Activated T-cell treated with anti-CD3 and anti-CD28 coated beads, Interleukin-2, amount 50 U/mL, for 72 hours (primary cell): ENCODE results near the gene CACNA1S. TPM values are rescaled to one million over a fixed set of nuclear protein-coding genes. Genes with fewer than 3 reads are reported as not detected.
A peak's percentile ranks its signal among the peaks of the same experiment; 100 is the strongest.

Experiments used
- ATAC-seq, 2 donors: fragments of 150-1000 bp; cut with Tn5 transposase; replicated peaks in 1 of 2; 2 replicates each; pipeline ENCODE4 v1.10.0; 2021; ENCODE audit warnings: moderate library complexity in 2 of 2, mild to moderate bottlenecking in 1 of 2
- DNase-seq, 2 donors: peaks; one replicate each; pipeline ENCODE4 v3.0.0; 2021 to 2022; ENCODE audit warnings: mixed read lengths in 1 of 2
- H3K27ac Mint-ChIP-seq: one replicate; pipeline ENCODE4 v1.8.0; 2022; ENCODE audit warnings: mild to moderate bottlenecking, moderate library complexity, mixed read lengths
- H3K27me3 Mint-ChIP-seq: one replicate; pipeline ENCODE4 v1.8.0; 2022; ENCODE audit warnings: low read depth, mixed read lengths
- H3K36me3 Mint-ChIP-seq, 2 donors: one replicate each; pipeline ENCODE4 v1.8.0; 2022; ENCODE audit warnings: mixed read lengths in 2 of 2, mild to moderate bottlenecking in 1 of 2; ENCODE audit not compliant: insufficient read depth in 2 of 2
- H3K4me1 Mint-ChIP-seq: one replicate; pipeline ENCODE4 v1.8.0; 2022; ENCODE audit warnings: low read depth, mixed read lengths
- H3K4me3 Mint-ChIP-seq, 2 donors: one replicate each; pipeline ENCODE4 v1.8.0; 2022; ENCODE audit warnings: mild to moderate bottlenecking in 2 of 2, mixed read lengths in 2 of 2, moderate library complexity in 2 of 2
- H3K9me3 Mint-ChIP-seq, 2 donors: one replicate each; pipeline ENCODE4 v1.8.0; 2022; ENCODE audit warnings: mixed read lengths in 2 of 2
- total RNA-seq, 2 donors: library from RNA; stranded (reverse); gene quantifications; one replicate each; pipeline ENCODE4 v1.2.3, GENCODE V29; 2022

Gene CACNA1S
- total RNA-seq, 2 donors from 2014 or later: not detected

- Mint-ChIP-seq H3K4me1 (peaks cover 39% of the 10 kb centered on the region), H3K27me3 (no peaks in the 10 kb centered on the region), H3K9me3 (no peaks in the 10 kb centered on the region), H3K36me3 (peaks cover 3% of the 10 kb centered on the region in 2 donors), H3K4me3 (no peak overlapping the region), H3K27ac (no peak overlapping the region)
- DNase-seq (no peak), ATAC-seq (no peak)
Observed at GRCh38 chr1:201009962-201010645, 102.1 kb downstream of the CACNA1S start.

- Mint-ChIP-seq H3K4me1 (peaks cover 29% of the 10 kb centered on the region), H3K27me3 (no peaks in the 10 kb centered on the region), H3K36me3 (peaks cover 1 to 3% of the 10 kb centered on the region in 2 donors), H3K4me3 (no peak overlapping the region), H3K9me3 (no peaks in the 10 kb centered on the region), H3K27ac (no peak overlapping the region)
- no peak for ATAC-seq
- no peak for DNase-seq
Observed at GRCh38 chr1:201008666-201009360, 103.4 kb downstream of the CACNA1S start.

- no peaks in the 10 kb centered on the region for H3K27me3 Mint-ChIP-seq
- no peak overlapping the region for H3K27ac Mint-ChIP-seq
- H3K4me3 Mint-ChIP-seq: no peak overlapping the region
- ATAC-seq: no peak
- no peak for DNase-seq
- H3K36me3 Mint-ChIP-seq: peaks cover 1 to 8% of the 10 kb centered on the region in 2 donors
- H3K9me3 Mint-ChIP-seq: no peaks in the 10 kb centered on the region
- H3K4me1 Mint-ChIP-seq: peaks cover 29% of the 10 kb centered on the region
Observed at GRCh38 chr1:201007481-201007880, 104.7 kb downstream of the CACNA1S start.

- DNase-seq: no peak
- Mint-ChIP-seq H3K9me3 (no peaks in the 10 kb centered on the region), H3K27me3 (no peaks in the 10 kb centered on the region), H3K4me3 (no peak overlapping the region), H3K4me1 (peaks cover 32% of the 10 kb centered on the region), H3K36me3 (peaks cover 1 to 10% of the 10 kb centered on the region in 2 donors), H3K27ac (no peak overlapping the region)
- ATAC-seq: no peak
Observed at GRCh38 chr1:201006450-201006849, 105.8 kb downstream of the CACNA1S start.

GRCh38 chr1:201004732-201005131 lies 107.5 kb downstream of the CACNA1S start:
- H3K4me1 Mint-ChIP-seq: peaks cover 26% of the 10 kb centered on the region
- no peak overlapping the region for H3K4me3 Mint-ChIP-seq
- H3K27me3 Mint-ChIP-seq: no peaks in the 10 kb centered on the region
- peak; percentile 25 to 43 for ATAC-seq
- H3K9me3 Mint-ChIP-seq: no peaks in the 10 kb centered on the region
- DNase-seq: peak in 1 of 2 donors; percentile 12
- H3K36me3 Mint-ChIP-seq: peaks cover 1 to 11% of the 10 kb centered on the region in 2 donors
- no peak overlapping the region for H3K27ac Mint-ChIP-seq

GRCh38 chr1:201004154-201004553 lies 108.1 kb downstream of the CACNA1S start:
- Mint-ChIP-seq H3K4me3 (no peak overlapping the region), H3K9me3 (no peaks in the 10 kb centered on the region), H3K36me3 (peaks cover 1 to 11% of the 10 kb centered on the region in 2 donors), H3K27me3 (no peaks in the 10 kb centered on the region), H3K4me1 (peaks cover 23% of the 10 kb centered on the region), H3K27ac (no peak overlapping the region)
- no peak for ATAC-seq
- DNase-seq: no peak

GRCh38 chr1:201002510-201002909 lies 109.7 kb downstream of the CACNA1S start:
- Mint-ChIP-seq H3K27ac (no peak overlapping the region), H3K36me3 (peaks cover 5 to 20% of the 10 kb centered on the region in 2 donors), H3K4me3 (no peak overlapping the region), H3K4me1 (peaks cover 23% of the 10 kb centered on the region), H3K27me3 (no peaks in the 10 kb centered on the region), H3K9me3 (no peaks in the 10 kb centered on the region)
- ATAC-seq (peak; percentile 67 to 71), DNase-seq (no peak)

- Mint-ChIP-seq H3K4me1 (peaks cover 23% of the 10 kb centered on the region), H3K9me3 (no peaks in the 10 kb centered on the region), H3K27ac (no peak overlapping the region), H3K36me3 (peaks cover 7 to 23% of the 10 kb centered on the region in 2 donors), H3K4me3 (no peak overlapping the region), H3K27me3 (no peaks in the 10 kb centered on the region)
- DNase-seq (no peak), ATAC-seq (no peak)
Observed at GRCh38 chr1:201001962-201002361, 110.3 kb downstream of the CACNA1S start.

- no peak for ATAC-seq
- DNase-seq: no peak
- no peak overlapping the region for H3K4me3 Mint-ChIP-seq
- H3K36me3 Mint-ChIP-seq: peaks cover 7 to 27% of the 10 kb centered on the region in 2 donors
- H3K9me3 Mint-ChIP-seq: no peaks in the 10 kb centered on the region
- H3K27me3 Mint-ChIP-seq: no peaks in the 10 kb centered on the region
- H3K4me1 Mint-ChIP-seq: peaks cover 23% of the 10 kb centered on the region
- no peak overlapping the region for H3K27ac Mint-ChIP-seq
Observed at GRCh38 chr1:201000391-201000790, 111.8 kb downstream of the CACNA1S start.

GRCh38 chr1:200999667-201000066 lies 112.6 kb downstream of the CACNA1S start:
- Mint-ChIP-seq H3K9me3 (no peaks in the 10 kb centered on the region), H3K4me3 (no peak overlapping the region), H3K27ac (no peak overlapping the region), H3K27me3 (no peaks in the 10 kb centered on the region), H3K36me3 (peaks cover 7 to 27% of the 10 kb centered on the region in 2 donors), H3K4me1 (peaks cover 23% of the 10 kb centered on the region)
- DNase-seq (no peak), ATAC-seq (no peak)

- no peak for DNase-seq
- H3K27ac Mint-ChIP-seq: no peak overlapping the region
- H3K4me1 Mint-ChIP-seq: peaks cover 18% of the 10 kb centered on the region
- no peaks in the 10 kb centered on the region for H3K27me3 Mint-ChIP-seq
- peaks cover 7 to 28% of the 10 kb centered on the region in 2 donors for H3K36me3 Mint-ChIP-seq
- no peak overlapping the region for H3K4me3 Mint-ChIP-seq
- ATAC-seq: no peak
- H3K9me3 Mint-ChIP-seq: no peaks in the 10 kb centered on the region
Observed at GRCh38 chr1:200998323-200998722, 113.9 kb downstream of the CACNA1S start.

- Mint-ChIP-seq H3K36me3 (peaks cover 8 to 10% of the 10 kb centered on the region in 2 donors), H3K4me3 (no peak overlapping the region), H3K9me3 (no peaks in the 10 kb centered on the region), H3K27ac (no peak overlapping the region), H3K27me3 (no peaks in the 10 kb centered on the region), H3K4me1 (no peaks in the 10 kb centered on the region)
- ATAC-seq (no peak), DNase-seq (no peak)
Observed at GRCh38 chr1:200992382-200993048, 119.7 kb downstream of the CACNA1S start.

- DNase-seq (no peak), ATAC-seq (no peak)
- Mint-ChIP-seq H3K9me3 (no peaks in the 10 kb centered on the region), H3K4me1 (no peaks in the 10 kb centered on the region), H3K36me3 (peaks cover 8 to 10% of the 10 kb centered on the region in 2 donors), H3K27ac (no peak overlapping the region), H3K27me3 (no peaks in the 10 kb centered on the region), H3K4me3 (no peak overlapping the region)
Observed at GRCh38 chr1:200991097-200991614, 121.1 kb downstream of the CACNA1S start.
